SJCRH30 (cell line): ENCODE results near the gene HIPK1. TPM values are rescaled to one million over a fixed set of nuclear protein-coding genes. Genes with fewer than 3 reads are reported as not detected.

ENCODE experiments used
- DNase-seq, 2 experiments: peaks; one replicate each; pipeline ENCODE4 v3.0.0-alpha.2; 2015 to 2020
- H3K27ac ChIP-seq: fragments of 250-450 bp; sonication (Bioruptor Pico); 2 replicates; pipeline ENCODE4 v1.5.1; 2020; ENCODE audit warnings: mild to moderate bottlenecking, moderate library complexity
- H3K27me3 ChIP-seq: fragments of 250-450 bp; sonication (Bioruptor Pico); 2 replicates; pipeline ENCODE4 v1.5.1; 2020; ENCODE audit warnings: mild to moderate bottlenecking, moderate library complexity
- H3K36me3 ChIP-seq: fragments of 250-450 bp; sonication (Bioruptor Pico); 2 replicates; pipeline ENCODE4 v1.5.1; 2020; ENCODE audit warnings: mild to moderate bottlenecking, moderate library complexity
- H3K4me1 ChIP-seq: fragments of 250-450 bp; sonication (Bioruptor Pico); 2 replicates; pipeline ENCODE4 v1.5.1; 2020; ENCODE audit warnings: mild to moderate bottlenecking, moderate library complexity
- H3K4me3 ChIP-seq: fragments of 250-450 bp; sonication (Bioruptor Pico); 2 replicates; pipeline ENCODE4 v1.5.1; 2020; ENCODE audit warnings: mild to moderate bottlenecking, moderate library complexity
- H3K9me3 ChIP-seq: fragments of 250-450 bp; sonication (Bioruptor Pico); replicated peaks from 2 replicates; pipeline ENCODE4 v1.5.1; 2020; ENCODE audit warnings: mild to moderate bottlenecking, moderate library complexity
- total RNA-seq: library from RNA; depleted of rRNA; stranded (reverse); fragments of >200 nt; shearing (Covaris generic); gene quantifications from 2 replicates; pipeline ENCODE4 v1.2.3, GENCODE V29; 2014

Gene HIPK1
- total RNA-seq, 1 experiment from 2014 or later: 56.3 TPM

- H3K9me3 ChIP-seq: no peaks in the 10 kb centered on the region
- H3K36me3 ChIP-seq: peaks cover 10% of the 10 kb centered on the region; the same call in 1 of the 2 replicates
- no peak overlapping the region for H3K4me3 ChIP-seq
- H3K27ac ChIP-seq: no peak overlapping the region
- no peaks in the 10 kb centered on the region for H3K27me3 ChIP-seq
- H3K4me1 ChIP-seq: peaks cover 43% of the 10 kb centered on the region
- DNase-seq: no peak
Measured at GRCh38 chr1:113977906-113978305, 48.8 kb downstream of the HIPK1 start.

DNA sequence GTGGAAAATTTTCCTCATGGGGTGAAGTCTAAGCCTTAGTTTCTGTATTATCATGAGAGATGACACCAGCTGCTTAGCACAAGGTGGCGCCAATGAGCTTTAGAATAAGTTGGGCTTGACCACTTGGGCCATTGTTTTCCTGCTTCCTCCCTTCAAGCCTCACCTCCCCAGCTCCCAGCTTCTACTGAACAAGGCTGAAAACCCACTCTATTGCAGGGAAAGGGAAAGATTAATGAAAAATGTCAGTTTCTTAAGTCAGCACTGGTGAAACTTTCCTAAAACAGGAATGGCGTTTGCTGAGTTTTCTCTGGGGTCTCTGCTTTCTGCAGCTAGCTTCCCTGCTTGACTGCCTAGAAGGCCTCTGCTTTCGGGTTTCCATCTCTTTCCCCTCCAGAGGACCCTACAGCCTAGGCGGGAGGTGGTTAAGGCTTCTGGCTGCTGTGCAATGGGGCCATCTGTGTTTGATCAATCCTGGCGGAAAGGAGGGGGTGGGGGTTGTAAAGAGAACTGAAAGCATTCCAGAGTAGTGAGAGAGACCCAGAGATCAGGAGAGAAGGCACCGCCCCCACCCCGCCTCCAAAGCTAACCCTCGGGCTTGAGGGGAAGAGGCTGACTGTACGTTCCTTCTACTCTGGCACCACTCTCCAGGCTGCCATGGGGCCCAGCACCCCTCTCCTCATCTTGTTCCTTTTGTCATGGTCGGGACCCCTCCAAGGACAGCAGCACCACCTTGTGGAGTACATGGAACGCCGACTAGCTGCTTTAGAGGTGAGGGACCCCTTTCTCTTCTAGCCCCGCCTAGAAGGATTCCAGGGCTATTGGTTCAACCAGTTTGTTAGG is 50.0 kb downstream of the HIPK1 start, which contains the start of gene OLFML3:
TSS of gene OLFML3 (plus strand) at position 612 of the 840 bp plus-strand sequence. CDS start at position 655, 43 bp downstream.
- H3K27me3 ChIP-seq: no peaks in the 10 kb centered on the region

GRCh38 chr1:113980110-113980509 is 51.0 kb downstream of the HIPK1 start:
- Histone ChIP-seq H3K9me3 (no peaks in the 10 kb centered on the region), H3K27ac (peak overlapping the region; percentile 90), H3K4me3 (peak overlapping the region; percentile 53), H3K4me1 (peaks cover 61% of the 10 kb centered on the region), H3K36me3 (no peaks in the 10 kb centered on the region; the same call in 1 of the 2 replicates), H3K27me3 (no peaks in the 10 kb centered on the region)
- DNase-seq: peak; percentile 73 to 83

More for the DNA sequence above, 50.0 kb downstream of the HIPK1 start, which contains the start of gene OLFML3:
- peaks cover 55% of the 10 kb centered on the region for H3K4me1 ChIP-seq
- H3K4me3 ChIP-seq: peak within 1 kb of the TSS; percentile 53
- H3K27ac ChIP-seq: peak within 1 kb of the TSS; percentile 90
- DNase-seq: peak; percentile 92 to 96
- peaks cover 3% of the 10 kb centered on the region; the same call in 1 of the 2 replicates for H3K36me3 ChIP-seq
- H3K9me3 ChIP-seq: no peaks in the 10 kb centered on the region

DNA sequence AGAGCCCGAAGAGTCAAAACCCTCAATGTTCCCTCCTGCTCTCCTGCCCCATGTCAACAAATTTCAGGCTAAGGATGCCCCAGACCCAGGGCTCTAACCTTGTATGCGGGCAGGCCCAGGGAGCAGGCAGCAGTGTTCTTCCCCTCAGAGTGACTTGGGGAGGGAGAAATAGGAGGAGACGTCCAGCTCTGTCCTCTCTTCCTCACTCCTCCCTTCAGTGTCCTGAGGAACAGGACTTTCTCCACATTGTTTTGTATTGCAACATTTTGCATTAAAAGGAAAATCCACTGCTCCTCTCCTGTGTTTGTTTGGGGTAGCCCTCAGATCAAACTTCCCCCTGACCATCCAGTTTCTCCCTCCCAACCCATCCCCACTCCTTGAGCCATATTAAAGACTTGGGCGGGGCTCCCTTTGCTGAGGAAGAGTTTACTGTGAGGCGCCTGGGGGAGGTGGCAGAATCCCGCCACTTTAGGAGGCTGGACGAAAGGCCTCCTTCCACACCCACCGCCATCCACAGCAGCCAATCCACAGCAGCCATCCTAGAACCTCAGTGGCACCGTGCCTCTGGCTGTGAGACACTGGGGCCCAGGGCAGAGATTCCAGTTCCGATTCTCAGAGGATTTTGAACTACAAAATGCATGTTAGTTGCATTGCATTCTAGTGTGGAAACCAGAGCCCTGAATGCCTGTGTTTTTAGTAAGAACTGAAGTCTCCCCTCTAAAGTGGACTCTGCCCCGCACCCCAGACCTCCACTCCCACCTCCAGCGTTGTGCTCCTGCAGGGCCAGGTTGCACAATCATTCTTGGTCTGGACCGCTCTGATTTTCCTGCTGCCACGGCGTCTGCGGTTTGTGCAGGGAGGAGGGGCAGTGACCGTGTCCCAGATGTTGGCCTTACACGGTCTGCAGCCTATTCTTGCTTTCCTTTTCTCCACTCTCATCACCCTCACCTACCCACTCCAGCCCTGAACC is 53.1 kb downstream of the HIPK1 start:
- Histone ChIP-seq H3K9me3 (no peaks in the 10 kb centered on the region), H3K4me3 (peak overlapping the region; percentile 38), H3K36me3 (no peaks in the 10 kb centered on the region), H3K4me1 (peaks cover 44% of the 10 kb centered on the region), H3K27me3 (no peaks in the 10 kb centered on the region), H3K27ac (peak overlapping the region; percentile 84)
- DNase-seq: peak; percentile 22 to 43

- peak overlapping the region; percentile 84 for H3K27ac ChIP-seq
- no peaks in the 10 kb centered on the region for H3K27me3 ChIP-seq
- H3K9me3 ChIP-seq: no peaks in the 10 kb centered on the region
- peak overlapping the region; percentile 38 for H3K4me3 ChIP-seq
- no peaks in the 10 kb centered on the region for H3K36me3 ChIP-seq
- H3K4me1 ChIP-seq: peaks cover 36% of the 10 kb centered on the region
- peak in 1 of 2 experiments; percentile 11 for DNase-seq
Measured at GRCh38 chr1:113982949-113983348, 53.8 kb downstream of the HIPK1 start.

- no peaks in the 10 kb centered on the region for H3K27me3 ChIP-seq
- H3K4me3 ChIP-seq: peak overlapping the region; percentile 38
- H3K4me1 ChIP-seq: peaks cover 36% of the 10 kb centered on the region
- peak; percentile 88 to 93 for DNase-seq
- peak overlapping the region; percentile 84 for H3K27ac ChIP-seq
- H3K9me3 ChIP-seq: no peaks in the 10 kb centered on the region
- H3K36me3 ChIP-seq: no peaks in the 10 kb centered on the region
Measured at GRCh38 chr1:113983391-113983790, 54.3 kb downstream of the HIPK1 start.

DNA sequence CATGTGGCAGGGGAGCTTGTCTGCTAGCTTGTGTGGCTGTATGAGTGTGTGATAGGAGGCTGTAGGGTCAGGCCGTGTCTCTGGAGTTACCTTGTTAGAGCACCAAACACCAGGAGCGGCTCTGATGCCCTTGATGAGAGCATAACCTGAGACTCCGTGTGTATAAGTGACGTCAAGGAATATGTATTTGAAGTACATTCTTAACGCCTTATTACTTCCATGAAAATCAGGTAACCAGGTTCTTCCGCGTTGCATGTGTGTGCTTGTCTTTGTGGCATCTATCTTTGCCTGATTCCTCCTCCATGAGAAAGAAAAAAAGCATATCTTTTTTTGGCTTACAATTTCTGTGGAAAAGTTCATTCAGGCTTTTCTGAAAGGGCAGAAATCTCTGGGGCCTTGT is 54.7 kb downstream of the HIPK1 start:
- Histone ChIP-seq H3K4me1 (peaks cover 33% of the 10 kb centered on the region), H3K27ac (peak overlapping the region; percentile 84), H3K36me3 (no peaks in the 10 kb centered on the region), H3K4me3 (peak overlapping the region; percentile 38), H3K27me3 (no peaks in the 10 kb centered on the region), H3K9me3 (no peaks in the 10 kb centered on the region)
- DNase-seq: no peak

GRCh38 chr1:113984710-113985109 is 55.6 kb downstream of the HIPK1 start:
- Histone ChIP-seq H3K4me1 (peaks cover 33% of the 10 kb centered on the region), H3K27me3 (no peaks in the 10 kb centered on the region), H3K4me3 (peak overlapping the region; percentile 38; the same call in 1 of the 2 replicates), H3K27ac (peak overlapping the region; percentile 84), H3K9me3 (no peaks in the 10 kb centered on the region), H3K36me3 (no peaks in the 10 kb centered on the region)
- peak; percentile 82 to 92 for DNase-seq

DNA sequence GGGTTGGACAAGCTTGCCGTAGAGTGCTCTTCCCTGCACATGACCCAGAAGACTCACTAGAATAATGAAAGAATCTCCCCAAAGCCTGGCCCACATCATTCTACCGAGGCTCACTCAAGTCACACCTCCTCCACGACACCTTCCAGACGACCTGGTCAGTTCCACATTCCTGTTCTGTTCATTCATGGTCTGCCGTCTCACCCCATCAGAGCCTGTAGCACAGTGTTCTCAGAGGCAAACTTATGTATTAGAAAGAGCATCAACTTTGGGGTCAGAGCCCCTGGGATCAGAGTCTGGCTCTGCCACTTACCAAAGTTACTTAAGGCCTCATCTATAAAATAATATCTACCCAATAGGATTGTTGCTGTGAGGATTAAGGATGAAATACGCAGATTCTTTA is 57.7 kb downstream of the HIPK1 start:
- no peaks in the 10 kb centered on the region for H3K27me3 ChIP-seq
- H3K36me3 ChIP-seq: no peaks in the 10 kb centered on the region
- H3K27ac ChIP-seq: no peak overlapping the region
- peaks cover 36% of the 10 kb centered on the region for H3K4me1 ChIP-seq
- H3K4me3 ChIP-seq: no peak overlapping the region
- no peaks in the 10 kb centered on the region for H3K9me3 ChIP-seq
- no peak for DNase-seq

DNA sequence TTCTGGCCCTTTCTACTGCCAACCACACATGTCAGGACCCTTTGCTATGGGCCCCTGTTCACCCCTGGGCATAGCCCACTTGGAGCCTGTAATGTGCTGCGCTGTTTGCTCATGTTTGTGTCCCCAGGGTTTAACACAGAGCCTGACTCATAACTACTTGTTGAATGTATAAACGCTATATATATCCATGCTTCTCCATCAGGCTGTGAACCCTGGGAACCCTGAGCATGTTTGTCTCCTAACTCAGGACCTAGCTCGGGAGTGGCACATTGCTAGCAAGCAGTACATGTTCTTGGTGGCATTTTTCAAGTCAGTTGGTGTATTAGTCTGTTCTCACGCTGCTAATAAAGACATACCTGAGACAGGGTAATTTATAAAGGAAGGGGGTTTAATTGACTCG is 58.1 kb downstream of the HIPK1 start:
- Histone ChIP-seq H3K27me3 (no peaks in the 10 kb centered on the region), H3K4me1 (peaks cover 36% of the 10 kb centered on the region), H3K36me3 (no peaks in the 10 kb centered on the region), H3K27ac (no peak overlapping the region), H3K9me3 (no peaks in the 10 kb centered on the region), H3K4me3 (no peak overlapping the region)
- DNase-seq: no peak

GRCh38 chr1:113990530-113990929 is 61.4 kb downstream of the HIPK1 start:
- no peak for DNase-seq
- H3K36me3 ChIP-seq: no peaks in the 10 kb centered on the region
- peaks cover 4% of the 10 kb centered on the region; the same call in 1 of the 2 replicates for H3K9me3 ChIP-seq
- peaks cover 3% of the 10 kb centered on the region; the same call in 1 of the 2 replicates for H3K4me1 ChIP-seq
- H3K4me3 ChIP-seq: no peak overlapping the region
- H3K27me3 ChIP-seq: no peaks in the 10 kb centered on the region
- H3K27ac ChIP-seq: no peak overlapping the region

GRCh38 chr1:113990961-113991360 is 61.8 kb downstream of the HIPK1 start:
- DNase-seq: no peak
- peaks cover 3% of the 10 kb centered on the region; the same call in 1 of the 2 replicates for H3K4me1 ChIP-seq
- H3K36me3 ChIP-seq: no peaks in the 10 kb centered on the region
- peaks cover 6% of the 10 kb centered on the region; the same call in 1 of the 2 replicates for H3K9me3 ChIP-seq
- H3K27me3 ChIP-seq: no peaks in the 10 kb centered on the region
- H3K4me3 ChIP-seq: no peak overlapping the region
- H3K27ac ChIP-seq: no peak overlapping the region

- H3K4me3 ChIP-seq: no peak overlapping the region
- H3K9me3 ChIP-seq: peaks cover 6% of the 10 kb centered on the region; the same call in 1 of the 2 replicates
- DNase-seq: no peak
- H3K36me3 ChIP-seq: no peaks in the 10 kb centered on the region
- no peaks in the 10 kb centered on the region for H3K27me3 ChIP-seq
- H3K4me1 ChIP-seq: peaks cover 3% of the 10 kb centered on the region; the same call in 1 of the 2 replicates
- H3K27ac ChIP-seq: no peak overlapping the region
Measured at GRCh38 chr1:113991467-113991997, 62.4 kb downstream of the HIPK1 start.

- no peaks in the 10 kb centered on the region for H3K27me3 ChIP-seq
- H3K4me3 ChIP-seq: no peak overlapping the region
- peaks cover 7% of the 10 kb centered on the region; the same call in 1 of the 2 replicates for H3K4me1 ChIP-seq
- H3K27ac ChIP-seq: no peak overlapping the region
- H3K9me3 ChIP-seq: peaks cover 8% of the 10 kb centered on the region; the same call in 1 of the 2 replicates
- H3K36me3 ChIP-seq: no peaks in the 10 kb centered on the region
- DNase-seq: no peak
Measured at GRCh38 chr1:113993072-113993471, 63.9 kb downstream of the HIPK1 start.
